ENCODE data around the gene TMEM151B. TPM values are rescaled to one million over a fixed set of nuclear protein-coding genes. Genes with fewer than 3 reads are reported as not detected.

The TMEM151B gene
- total and polyA plus RNA-seq, 2 of the 13 experiments (the other 11 are each of a cell fraction or from before 2014, with no cell fraction given), result not detected

- TF ChIP-seq BATF2 (CRISPR knock-in tag; IDR thresholded peaks at IDR 0.05) (peak; percentile 73), ARNT2 (CRISPR knock-in tag; IDR thresholded peaks at IDR 0.05; ENCODE audit: low read depth) (peak; percentile 72; the same call in 1 of the 2 replicates), ZNF333 (CRISPR knock-in tag; IDR thresholded peaks at IDR 0.05; ENCODE audit: borderline replicate concordance) (peak; percentile 28; the same call in 1 of the 2 replicates), ZNF761 (CRISPR knock-in tag; conservative IDR thresholded peaks at IDR 0.05) (0 out of 2 replicates have a peak, but pooled peaks have one; percentile 26), HNF1B (CRISPR knock-in tag; IDR thresholded peaks at IDR 0.05) (0 out of 2 replicates have a peak, but pooled peaks have one; percentile 44), ZNF580 (CRISPR knock-in tag; IDR thresholded peaks at IDR 0.05; ENCODE audit: borderline replicate concordance, low read depth) (0 out of 2 replicates have a peak, but pooled peaks have one; percentile 46), CENPT (CRISPR knock-in tag; IDR thresholded peaks at IDR 0.05; ENCODE audit: low read depth) (peak; percentile 57), HNF4A (CRISPR knock-in tag; IDR thresholded peaks at IDR 0.05) (0 out of 2 replicates have a peak, but pooled peaks have one; percentile 4), FOXC1 (CRISPR knock-in tag; IDR thresholded peaks at IDR 0.05; ENCODE audit: borderline replicate concordance) (0 out of 2 replicates have a peak, but pooled peaks have one; percentile 57), NR2F1 (CRISPR knock-in tag; IDR thresholded peaks at IDR 0.05) (peak in 1 of 2 experiments; percentile 32; a peak in 1 of 4 replicates), ZNF687 (CRISPR knock-in tag; IDR thresholded peaks at IDR 0.05) (peak; percentile 87), TFDP1 (CRISPR knock-in tag; IDR thresholded peaks at IDR 0.05; ENCODE audit: borderline replicate concordance) (peak; percentile 17; the same call in 1 of the 2 replicates), ZNF691 (CRISPR knock-in tag; IDR thresholded peaks at IDR 0.05; ENCODE audit: borderline replicate concordance, low read depth) (peak; percentile 68; the same call in 1 of the 2 replicates), GABPB1 (CRISPR knock-in tag; IDR thresholded peaks at IDR 0.05) (peak; percentile 12; the same call in 1 of the 2 replicates), CBX2 (IDR thresholded peaks at IDR 0.05; ENCODE audit: low read depth, low read length) (no peak), CBX2 (CRISPR knock-in tag; IDR thresholded peaks at IDR 0.05; ENCODE audit: low read depth) (peak; percentile 17; the same call in 1 of the 2 replicates), SCMH1 (CRISPR knock-in tag; IDR thresholded peaks at IDR 0.05; ENCODE audit: borderline replicate concordance) (no peak)
These were observed 5.7 kb downstream of the TMEM151B start (continued) for GRCh38 chr6:44275749-44276648.

Data from HepG2 (cell line).